Urothelium cell line (cell line): Measurements from ENCODE around the gene LRFN2.

Experiments used
- DNase-seq: peaks from one replicate; pipeline ENCODE4 v3.0.0; 2011; ENCODE audit warnings: low spot score, mixed read lengths
- FAIRE-seq: peaks from 2 replicates; lab custom pipeline; 2011; peaks lifted over from hg19 to GRCh38; lab: Jason Lieb, UNC

The LRFN2 gene

DNA sequence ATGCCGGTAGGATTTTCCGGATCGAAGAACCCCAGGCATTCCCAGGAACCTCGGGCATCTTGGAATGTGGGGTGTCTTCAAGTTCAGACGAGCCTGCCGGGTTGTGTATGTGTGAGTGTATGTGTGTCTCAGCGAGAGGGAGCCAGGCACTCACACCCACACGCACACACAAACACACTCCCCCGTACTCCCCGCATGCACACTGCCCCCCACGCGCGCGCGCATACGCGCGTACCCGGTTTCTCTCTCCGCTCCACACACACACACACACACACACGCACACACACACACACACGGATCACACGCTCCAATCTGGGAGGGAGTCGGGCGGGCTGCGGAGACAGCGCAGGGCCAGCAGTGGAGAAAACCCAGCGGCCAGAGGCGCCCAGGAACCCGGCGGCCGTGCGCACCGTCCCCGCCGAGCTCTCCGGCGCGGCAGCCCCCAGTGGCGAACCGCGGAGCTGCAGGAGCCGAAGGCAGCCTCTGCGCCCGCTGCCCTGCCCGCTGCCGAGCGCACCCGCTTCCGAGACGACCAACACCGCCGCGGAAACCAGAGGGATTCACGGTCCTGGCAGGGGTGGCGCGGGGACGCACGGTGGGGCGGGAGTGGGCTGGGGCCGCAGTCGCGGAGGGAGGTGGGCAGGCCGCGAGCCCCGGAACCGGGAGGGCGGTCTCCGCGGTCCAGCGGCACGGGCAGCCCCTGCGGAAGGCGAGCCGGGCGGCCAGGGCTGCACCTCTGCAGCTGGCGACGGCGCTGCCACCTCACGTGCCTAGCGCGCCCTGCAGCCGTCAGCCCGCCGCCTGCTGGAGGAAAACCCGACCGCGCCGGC lies at the start of gene LRFN2:
LRFN2 (minus strand) TSS at position 125 of the 830 bp plus-strand sequence.
- peak; percentile 85 for FAIRE-seq

DNA sequence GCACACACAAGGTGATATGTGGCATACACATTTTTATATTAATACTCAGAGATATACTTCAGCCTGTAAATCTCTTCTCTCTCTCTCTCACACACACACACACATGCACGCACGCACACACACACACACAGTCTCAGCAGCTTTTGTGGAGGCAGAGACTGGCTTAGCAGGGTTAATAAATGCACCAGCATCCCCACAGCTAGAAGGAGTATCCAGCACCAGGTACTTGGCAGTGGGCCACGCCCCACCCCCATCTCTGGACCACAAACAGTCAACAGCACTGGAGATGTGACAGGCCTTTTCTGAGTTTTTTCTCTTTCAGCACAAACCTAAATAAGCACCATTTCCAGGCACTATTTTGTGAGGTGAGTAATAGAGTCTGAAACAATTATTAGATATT lies 47.3 kb upstream of the LRFN2 start:
- FAIRE-seq (no peak), DNase-seq (no peak)

More for the DNA sequence above, at the start of gene LRFN2:
- peak; percentile 86 for DNase-seq

DNA sequence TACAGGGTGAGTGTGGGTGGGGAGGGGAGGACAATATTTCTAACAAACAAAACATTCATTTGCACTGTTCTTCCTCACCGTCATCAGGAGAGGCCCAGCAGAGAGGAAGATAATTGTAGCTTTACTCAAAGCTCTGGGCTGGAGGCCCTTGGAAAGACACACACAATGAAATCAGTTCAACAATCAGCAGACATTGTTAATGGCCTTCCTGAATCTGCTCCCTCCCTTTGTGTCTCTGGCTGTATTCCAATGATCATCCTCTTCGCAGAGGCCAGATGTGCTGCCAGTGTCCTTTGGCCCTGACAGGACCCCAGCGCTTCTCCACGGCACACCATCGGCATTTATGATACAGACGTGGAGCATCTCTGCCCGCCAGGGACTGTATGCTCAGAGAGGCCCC lies 44.6 kb upstream of the LRFN2 start:
- FAIRE-seq: no peak
- no peak for DNase-seq

DNA sequence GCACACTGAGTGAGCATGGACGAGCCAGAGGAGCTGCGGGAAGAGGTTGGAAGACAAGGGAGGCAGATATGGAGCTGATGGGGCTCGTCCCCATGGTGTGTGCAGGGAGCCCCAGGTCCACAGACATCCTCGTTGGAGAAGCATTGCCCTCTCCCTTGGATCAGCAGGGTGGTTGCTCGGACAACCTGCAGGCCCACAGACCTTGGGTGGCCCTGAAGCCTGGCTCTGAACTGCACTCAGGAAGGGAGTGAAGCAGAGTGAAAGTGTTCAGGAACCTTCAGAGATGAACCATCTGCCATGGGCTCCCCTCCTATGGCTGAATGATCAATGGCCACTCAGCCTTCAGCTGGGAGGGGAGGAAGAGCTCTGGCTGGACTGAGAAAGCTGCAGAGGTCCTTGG lies 43.3 kb upstream of the LRFN2 start:
- no peak for FAIRE-seq
- DNase-seq: no peak

DNA sequence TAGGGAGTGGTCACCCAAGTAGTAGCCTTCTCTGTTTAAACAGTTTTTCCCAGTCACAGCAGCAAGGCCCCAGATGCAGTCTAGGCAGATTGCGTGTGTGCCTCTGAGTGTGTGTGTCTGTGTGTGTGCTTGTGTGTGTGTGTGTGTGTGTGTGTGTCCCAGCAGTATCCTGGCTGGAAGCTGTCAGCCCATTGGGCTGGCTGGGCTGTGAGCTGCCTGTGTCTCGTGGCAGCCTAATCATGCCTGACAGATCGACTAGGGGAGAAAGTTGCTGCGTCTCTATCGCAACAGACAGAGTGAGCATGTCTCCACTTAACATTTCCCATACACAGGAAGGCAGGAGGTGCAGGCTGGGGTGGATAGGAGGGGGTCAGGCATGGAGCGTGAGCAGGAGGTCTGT lies 42.9 kb upstream of the LRFN2 start:
- no peak for FAIRE-seq
- DNase-seq: no peak

DNA sequence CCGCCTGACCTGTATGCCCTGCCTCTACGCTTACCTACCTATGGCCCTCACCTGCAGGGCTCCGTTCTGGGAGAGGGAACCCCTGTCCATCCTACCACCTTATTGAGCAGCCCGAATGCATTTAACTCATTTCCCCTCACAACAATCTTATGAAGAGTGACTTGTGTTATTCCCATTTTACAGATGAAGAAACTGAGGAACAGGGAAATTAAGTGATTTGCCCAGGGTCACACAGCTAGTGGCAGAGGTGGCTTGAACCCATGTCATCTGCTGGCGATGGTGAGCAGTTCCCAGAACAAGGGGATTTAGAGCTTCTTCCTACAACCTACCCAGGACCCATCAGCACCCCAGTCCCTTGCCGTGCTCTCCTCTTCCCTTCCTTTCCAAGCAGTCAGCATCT lies 42.3 kb upstream of the LRFN2 start:
- FAIRE-seq: no peak
- no peak for DNase-seq

DNA sequence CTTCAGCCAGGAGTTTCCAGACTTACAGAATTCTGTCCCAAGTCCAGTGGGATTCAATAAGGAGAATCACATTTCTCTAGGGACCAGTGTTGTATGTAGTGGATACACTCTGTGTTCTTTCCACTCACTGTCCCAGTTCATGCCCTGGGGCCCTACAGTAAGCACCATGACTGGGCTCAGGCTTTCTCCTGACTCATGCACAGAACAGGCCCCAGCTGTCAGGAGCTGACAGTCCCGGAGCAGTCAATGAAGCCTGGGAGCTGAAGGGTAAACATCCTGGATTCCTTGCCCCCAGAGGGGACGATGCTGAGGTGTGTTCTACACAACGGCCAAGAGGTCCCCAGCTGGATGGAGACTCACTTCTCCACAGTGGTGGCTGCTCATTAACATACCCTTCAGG lies 40.2 kb upstream of the LRFN2 start:
- FAIRE-seq: no peak
- no peak for DNase-seq

DNA sequence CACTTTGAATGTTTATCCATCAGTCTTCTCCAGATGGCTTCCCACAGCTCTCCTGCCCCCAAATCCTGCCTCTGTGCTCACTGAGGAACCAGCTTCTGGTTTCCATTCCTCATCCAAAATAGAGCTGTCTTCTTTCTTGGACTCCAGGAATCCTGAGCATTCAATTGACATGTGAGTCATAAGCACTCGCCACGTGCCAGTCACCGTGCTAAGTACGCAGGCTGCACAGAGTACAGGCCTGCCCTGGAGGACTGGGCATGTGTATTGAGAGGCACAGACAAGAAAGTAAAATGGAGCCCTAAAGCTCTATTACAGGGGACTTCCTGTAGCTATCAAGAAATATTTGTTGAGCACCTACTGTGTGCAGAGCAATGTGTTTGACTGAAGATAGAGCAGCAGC lies 39.7 kb upstream of the LRFN2 start:
- FAIRE-seq (no peak), DNase-seq (no peak)

DNA sequence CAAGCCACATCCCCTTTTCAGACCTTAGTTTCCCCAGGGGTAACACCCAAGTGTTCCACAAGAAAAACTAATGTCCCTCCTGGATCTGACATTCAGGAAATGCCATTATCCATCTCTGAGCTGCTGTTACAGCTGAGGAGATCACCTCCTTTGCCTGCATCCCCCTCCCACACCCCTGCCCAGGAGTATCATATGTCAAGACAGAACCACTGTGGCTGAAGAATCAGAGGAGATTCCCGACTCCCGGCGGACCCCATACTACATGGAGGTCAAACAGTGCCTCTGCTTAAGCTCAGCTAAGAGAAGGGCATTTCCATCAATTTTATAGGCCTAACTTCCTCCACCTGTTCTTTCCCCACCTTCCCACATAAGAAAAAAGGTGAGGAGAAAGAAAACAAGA lies 36.8 kb upstream of the LRFN2 start:
- no peak for DNase-seq
- no peak for FAIRE-seq

DNA sequence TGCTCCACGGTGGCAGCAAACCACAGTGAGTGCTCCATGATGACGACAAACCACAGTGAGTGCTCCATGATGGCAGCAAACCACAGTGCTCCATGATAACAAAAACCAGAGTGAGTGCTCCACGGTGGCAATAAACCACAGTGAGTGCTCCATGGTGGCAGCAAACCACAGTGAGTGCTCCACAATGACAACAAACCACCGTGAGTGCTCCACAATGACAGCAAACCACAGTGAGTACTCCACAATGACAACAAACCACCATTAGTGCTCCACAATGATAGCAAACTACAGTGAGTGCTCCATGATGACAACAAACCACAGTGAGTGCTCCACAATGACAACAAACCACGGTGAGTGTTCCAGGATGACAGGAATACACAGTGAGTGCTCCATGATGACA lies 36.0 kb upstream of the LRFN2 start:
- FAIRE-seq: no peak
- no peak for DNase-seq

DNA sequence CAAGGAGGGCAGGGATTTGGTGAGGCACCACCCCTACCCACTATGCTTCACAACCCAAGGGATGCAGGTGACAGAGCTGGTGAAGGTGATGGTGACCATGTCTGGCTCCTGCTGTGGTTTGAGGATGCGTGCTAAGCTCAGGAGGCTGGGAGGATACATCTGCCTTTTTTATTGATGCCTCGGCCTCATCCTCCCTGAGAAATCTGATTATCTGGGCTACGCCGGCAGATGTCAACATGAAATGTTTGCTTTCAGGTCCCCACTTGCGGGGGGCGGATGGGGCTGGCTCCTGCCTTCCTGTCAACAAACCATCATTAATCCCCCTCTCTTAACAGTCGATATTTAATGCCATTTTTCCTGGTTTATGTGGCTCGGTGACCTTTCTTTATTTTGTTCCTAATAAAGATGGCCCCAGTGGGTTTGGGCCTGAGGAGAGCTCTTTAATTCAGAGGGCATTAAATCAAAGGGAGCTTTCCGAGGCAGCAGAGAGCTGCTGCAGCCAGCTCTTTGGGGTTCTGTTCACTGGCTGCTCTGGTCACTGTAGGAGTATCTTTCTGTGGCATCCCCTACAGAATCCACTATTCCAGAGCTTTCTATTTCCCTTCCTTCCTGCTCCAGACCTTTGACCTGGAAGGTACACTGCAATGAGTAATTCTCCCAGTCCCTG lies 33.5 kb upstream of the LRFN2 start:
- FAIRE-seq (no peak), DNase-seq (no peak)

DNA sequence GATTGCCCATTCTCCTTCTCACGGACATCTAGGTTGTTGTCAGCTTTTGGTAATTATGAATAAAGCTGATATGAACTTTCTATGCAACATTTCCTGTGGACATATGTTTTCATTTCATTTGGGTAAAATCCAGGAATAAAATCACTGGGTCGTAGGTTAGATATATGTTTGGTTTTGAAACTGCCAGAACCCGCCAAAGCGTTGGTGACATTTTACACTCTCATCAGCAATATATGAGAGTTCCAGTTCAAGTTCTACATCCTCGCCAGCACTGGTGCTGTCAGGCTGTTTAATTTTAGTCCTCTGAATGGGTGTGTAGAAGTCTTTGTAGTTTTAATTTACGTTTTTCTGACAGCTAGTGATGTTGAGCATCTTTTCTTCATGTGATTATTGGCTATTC lies 27.5 kb upstream of the LRFN2 start:
- no peak for FAIRE-seq

DNA sequence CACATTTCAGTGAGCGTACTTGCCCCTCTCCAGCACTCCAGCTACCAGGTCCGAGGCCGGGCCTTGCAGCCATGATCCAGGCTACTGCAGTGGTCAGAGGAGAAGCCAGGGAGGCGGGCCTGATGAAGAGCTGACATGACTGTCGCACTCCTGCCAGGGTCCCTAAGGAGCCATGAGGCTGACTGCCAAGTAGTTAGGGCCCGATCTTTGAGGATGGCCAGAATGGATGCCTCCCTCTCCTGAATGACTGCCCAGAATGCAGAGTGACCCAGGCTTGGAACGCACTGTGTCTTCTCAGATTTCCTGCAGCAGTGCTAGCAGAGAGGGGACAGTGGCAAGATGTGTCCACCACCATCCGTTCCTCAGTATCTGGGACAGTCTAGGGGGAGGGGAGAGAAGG lies 24.7 kb upstream of the LRFN2 start:
- DNase-seq (no peak), FAIRE-seq (no peak)

More for the DNA sequence above, 27.5 kb upstream of the LRFN2 start:
- no peak for DNase-seq

DNA sequence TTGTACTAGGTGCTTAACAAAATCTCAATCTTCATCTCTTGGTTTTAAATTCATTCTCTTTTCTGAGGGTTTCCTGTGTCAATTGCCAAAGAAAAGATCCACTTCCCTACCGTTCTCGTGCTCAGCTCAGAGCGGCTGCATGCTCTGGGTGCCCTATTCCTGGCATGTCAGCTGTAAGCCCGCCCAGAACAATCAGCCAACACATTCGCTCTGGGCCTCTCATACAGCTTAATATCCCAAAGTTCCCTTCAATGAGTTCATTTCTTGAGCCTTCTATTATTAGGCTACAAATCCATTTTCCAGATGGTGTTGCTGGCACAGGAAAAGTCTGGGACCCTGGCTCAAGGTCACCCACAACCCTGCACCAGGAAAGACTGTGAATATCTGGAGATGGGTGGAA lies 24.3 kb upstream of the LRFN2 start:
- no peak for FAIRE-seq

DNA sequence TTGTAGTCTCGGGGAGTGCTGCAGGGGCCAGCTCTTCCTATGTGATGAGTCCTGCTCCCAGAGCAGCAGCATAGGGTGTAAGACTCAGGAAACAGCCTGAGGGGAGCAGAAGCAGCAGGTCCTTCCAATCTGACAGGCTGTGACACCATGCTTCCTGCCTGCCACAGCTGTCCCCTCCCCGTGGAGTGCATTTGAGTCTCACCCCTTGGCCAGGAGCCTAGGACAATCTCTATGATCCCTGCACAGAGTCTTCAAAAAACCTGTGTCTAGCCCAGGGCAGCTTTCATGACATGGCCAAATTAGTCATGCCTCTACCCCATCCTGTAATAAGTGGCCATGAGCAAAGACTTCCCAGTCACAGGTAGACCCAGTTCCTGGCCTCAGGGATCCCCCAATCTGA lies 23.1 kb upstream of the LRFN2 start:
- no peak for DNase-seq
- no peak for FAIRE-seq

More for the DNA sequence above, 24.3 kb upstream of the LRFN2 start:
- DNase-seq: no peak

DNA sequence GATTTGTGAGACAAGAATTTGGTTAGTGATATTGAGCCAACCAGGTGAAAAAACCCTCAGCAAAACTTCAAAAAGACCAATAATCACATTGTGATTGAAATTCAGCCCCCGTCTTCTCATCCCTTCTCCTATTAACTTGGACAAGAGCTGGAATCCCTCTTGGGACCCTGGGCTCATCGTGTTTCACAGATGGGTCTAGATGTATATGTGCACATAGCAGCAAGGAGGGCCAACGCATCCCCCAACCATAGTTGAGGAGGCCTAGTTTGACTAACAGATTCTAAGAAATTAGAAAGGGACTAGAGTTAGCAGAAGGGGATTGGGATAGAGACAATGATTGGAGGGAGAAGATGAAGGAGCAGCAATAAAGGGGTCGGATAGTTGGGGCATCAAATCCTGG lies 19.8 kb upstream of the LRFN2 start:
- FAIRE-seq (no peak), DNase-seq (no peak)

DNA sequence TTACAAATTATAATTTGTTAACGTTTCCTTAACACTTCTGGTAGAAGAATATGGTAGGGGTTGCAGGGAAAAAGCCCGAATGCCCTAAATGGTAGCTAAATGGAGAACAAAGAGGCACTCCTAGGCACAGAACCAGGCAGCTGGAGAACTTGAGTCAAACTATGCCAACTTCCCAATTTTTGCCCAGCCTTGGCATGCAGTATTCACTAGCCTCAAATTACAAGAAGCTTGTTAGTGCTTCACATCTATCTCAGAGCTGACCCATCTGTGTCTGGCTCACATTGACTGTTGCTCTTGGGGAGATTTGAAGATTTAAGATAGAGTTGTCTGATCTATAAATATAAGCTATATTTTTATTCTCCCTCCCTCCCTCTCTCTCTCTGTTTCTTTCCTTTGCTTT lies 19.4 kb upstream of the LRFN2 start:
- FAIRE-seq (no peak), DNase-seq (no peak)

DNA sequence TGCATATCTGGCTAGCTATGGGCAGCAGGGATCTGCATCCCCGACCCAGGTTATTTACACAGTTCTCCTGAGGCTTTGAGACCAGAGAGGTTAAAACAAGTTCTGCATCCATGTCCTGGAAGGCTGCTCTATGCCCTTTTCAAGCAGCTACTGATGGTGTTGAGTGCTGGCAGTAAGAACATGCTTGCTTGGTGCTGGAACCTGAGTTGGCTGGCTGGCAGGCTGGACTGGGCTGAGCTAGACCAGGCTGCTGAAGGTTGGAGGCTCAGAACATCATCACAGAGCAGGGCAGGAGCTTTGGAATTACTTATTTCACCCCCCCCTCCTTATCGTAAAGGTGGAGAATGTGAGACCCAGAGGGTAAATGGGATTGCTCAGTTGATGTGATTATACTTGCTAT lies 16.9 kb upstream of the LRFN2 start:
- FAIRE-seq (no peak), DNase-seq (no peak)

DNA sequence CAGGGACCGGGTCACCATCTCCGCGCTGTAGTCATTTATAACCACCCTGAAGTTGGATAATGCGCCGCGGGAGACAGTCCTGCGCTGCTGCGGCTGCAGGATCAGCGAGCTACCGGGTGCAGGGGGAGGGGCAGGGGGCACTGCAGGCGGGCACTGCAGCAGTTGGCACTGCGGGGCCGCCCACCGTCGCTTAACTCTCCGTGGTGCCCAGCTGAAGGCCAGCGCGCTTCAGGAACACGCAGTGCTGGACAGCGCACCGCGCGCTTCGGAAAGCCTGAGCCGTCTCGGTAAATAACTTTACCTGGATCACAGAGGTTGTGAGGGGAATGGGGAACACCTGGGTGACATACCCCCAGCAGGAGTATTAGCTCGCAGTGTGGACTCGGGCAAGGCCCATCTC lies 12.4 kb upstream of the LRFN2 start:
- peak; percentile 39 for DNase-seq
- FAIRE-seq: no peak

DNA sequence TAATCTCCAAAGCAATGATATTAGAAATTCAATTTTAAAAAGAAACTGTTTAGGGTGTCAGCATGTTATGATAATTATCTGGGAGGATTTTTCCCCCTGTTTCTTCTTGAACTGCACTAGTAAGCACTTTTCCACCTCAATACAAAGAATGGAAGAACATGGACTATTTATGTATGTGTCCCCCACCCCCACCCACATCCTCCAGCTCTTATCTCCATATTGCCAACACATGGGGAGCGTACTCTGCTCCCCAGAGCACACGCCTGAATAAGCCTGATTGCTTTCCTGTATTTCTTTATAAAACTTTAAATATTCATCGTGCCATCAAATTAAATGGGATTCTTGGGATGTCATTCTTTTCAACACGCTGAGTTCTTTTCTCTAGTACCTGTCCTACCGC lies 11.4 kb upstream of the LRFN2 start:
- no peak for DNase-seq
- FAIRE-seq: no peak

DNA sequence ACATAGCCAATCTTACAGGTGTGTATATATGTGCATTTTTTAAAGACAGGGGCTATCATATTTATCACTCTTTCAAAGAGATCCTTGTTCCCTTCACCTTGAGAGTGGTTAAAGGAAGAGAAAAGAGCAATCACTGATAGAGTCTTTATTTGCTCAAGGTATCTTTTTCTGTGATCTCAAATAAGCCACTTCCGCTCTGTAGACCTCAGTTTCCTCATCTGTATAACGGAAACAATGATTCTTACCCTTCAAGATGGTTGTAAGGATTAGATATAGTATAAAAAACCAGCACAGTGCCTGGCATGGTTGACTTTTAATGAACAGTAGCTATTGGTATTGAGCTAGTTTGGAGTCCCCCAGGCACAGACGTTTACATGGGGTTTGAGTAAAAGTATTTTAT lies 10.1 kb upstream of the LRFN2 start:
- FAIRE-seq: no peak
- DNase-seq: no peak

DNA sequence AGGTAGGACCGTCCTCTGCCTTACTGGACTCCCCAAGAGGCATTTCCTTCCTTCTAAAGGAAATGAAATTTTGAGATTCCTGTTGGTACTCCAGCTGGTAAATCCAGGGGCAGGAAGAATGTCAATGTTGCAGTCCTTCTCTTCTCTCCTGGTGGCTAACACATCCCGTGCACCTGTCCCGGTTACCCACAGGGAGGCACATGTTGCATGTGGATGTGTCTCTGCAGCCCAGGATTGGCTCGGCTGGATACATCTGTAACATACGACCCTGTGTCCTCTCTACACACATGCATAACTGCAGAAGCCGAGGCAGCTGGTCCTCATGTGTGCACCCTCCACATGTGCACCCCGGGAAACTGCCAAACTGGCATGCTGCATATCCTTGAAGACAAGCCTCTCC lies 1.3 kb upstream of the LRFN2 start:
- no peak for FAIRE-seq
- no peak for DNase-seq

DNA sequence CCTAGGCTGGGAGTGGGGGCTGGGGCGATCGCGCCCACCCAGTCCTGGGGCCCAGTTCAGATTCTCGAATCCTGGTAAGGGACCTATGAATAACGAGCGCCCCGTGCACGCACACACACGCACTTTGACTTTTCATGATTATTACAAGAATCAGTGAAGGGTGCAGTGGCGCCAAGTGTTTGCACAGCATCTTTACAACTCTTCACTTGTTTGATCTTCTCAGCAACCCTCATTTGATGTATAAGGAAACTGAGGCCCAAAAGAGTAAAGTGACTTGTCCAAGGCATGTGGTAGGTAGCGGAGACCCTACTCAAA lies 863 bp upstream of the LRFN2 start:
- no peak for FAIRE-seq
- no peak for DNase-seq
